NCI-H187 treated with DMSO at 0.1 percent for 48 hours (cell line): ENCODE results near the gene ASIC4.

Source experiments
- DNase-seq: peaks from one replicate; lab custom pipeline; 2025; lab: John Stamatoyannopoulos, UW

Gene ASIC4

GRCh38 chr2:219482674-219483405, 31.4 kb upstream of the ASIC4 start:
- DNase-seq = no peak

GRCh38 chr2:219483451-219484342, 30.6 kb upstream of the ASIC4 start:
- no peak for DNase-seq

DNA sequence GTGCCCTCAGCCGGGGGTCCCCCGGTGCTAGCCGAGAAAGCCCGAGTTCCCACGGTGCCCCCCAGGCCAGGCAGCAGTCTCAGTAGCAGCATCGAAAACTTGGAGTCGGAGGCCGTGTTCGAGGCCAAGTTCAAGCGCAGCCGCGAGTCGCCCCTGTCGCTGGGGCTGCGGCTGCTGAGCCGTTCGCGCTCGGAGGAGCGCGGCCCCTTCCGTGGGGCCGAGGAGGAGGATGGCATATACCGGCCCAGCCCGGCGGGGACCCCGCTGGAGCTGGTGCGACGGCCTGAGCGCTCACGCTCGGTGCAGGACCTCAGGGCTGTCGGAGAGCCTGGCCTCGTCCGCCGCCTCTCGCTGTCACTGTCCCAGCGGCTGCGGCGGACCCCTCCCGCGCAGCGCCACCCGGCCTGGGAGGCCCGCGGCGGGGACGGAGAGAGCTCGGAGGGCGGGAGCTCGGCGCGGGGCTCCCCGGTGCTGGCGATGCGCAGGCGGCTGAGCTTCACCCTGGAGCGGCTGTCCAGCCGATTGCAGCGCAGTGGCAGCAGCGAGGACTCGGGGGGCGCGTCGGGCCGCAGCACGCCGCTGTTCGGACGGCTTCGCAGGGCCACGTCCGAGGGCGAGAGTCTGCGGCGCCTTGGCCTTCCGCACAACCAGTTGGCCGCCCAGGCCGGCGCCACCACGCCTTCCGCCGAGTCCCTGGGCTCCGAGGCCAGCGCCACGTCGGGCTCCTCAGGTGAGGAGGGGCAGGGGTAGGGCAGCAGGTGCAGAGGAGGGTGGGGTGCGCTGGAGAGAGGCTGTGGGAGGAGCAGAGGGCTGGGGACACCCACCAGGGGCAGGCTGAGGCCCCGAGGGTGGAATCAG, 29.7 kb upstream of the ASIC4 start:
- DNase-seq = no peak

- DNase-seq = no peak
Observed at GRCh38 chr2:219485201-219485580, 29.1 kb upstream of the ASIC4 start.

DNA sequence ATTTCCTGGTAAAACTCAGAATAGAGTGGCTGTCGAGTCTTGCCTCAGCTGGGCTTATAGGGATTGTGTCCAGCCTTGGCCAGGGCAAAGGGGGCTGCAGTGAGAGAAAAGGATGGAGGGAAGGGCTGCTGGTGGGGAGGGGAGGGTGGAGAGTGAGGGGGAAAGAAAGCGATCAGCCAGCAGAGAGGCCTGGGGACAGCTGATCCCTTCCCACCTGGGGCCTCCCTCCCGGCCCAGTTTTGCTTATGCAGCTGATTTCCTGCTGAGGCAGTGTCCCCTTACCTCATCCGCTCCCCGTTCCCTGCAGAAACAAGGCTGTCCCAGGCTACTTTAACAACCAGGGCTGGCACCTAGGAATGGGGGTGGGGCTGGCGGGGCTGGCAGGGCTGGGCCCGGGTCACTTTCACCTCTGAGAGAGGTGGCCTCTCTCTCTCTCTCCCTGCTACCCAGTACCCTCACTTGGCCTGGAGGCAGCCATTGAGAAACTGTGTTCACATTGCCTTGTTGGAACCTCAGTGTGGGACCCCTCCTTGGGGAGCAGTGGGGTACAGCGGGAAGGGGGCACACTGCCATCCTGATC, 27.8 kb upstream of the ASIC4 start:
- no peak for DNase-seq

GRCh38 chr2:219488149-219488843, 26.0 kb upstream of the ASIC4 start:
- DNase-seq = no peak

DNA sequence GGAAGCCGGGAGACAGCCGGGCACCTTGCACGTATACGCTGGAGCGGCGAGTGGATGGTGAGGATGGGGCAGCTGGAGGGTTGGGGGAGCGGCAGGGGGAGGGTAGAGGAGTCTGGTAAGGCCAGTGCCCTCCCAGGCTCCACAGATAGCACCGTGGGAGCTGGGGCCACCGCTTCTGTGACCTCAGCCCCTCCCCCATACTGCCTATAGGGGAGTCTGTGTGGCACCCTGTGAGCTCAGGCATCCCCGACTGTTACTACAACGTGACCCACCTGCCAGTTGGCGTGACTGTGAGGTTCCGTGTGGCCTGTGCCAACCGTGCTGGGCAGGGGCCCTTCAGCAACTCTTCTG, 25.5 kb upstream of the ASIC4 start:
- no peak for DNase-seq

DNA sequence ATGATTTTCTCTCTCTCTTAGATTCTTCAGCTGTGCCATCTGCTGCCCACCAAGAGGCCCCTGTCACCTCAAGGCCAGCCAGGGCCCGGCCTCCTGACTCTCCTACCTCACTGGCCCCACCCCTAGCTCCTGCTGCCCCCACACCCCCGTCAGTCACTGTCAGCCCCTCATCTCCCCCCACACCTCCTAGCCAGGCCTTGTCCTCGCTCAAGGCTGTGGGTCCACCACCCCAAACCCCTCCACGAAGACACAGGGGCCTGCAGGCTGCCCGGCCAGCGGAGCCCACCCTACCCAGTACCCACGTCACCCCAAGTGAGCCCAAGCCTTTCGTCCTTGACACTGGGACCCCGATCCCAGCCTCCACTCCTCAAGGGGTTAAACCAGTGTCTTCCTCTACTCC, 25.0 kb upstream of the ASIC4 start:
- DNase-seq = no peak

- no peak for DNase-seq
Observed at GRCh38 chr2:219490186-219490585, 24.1 kb upstream of the ASIC4 start.

DNA sequence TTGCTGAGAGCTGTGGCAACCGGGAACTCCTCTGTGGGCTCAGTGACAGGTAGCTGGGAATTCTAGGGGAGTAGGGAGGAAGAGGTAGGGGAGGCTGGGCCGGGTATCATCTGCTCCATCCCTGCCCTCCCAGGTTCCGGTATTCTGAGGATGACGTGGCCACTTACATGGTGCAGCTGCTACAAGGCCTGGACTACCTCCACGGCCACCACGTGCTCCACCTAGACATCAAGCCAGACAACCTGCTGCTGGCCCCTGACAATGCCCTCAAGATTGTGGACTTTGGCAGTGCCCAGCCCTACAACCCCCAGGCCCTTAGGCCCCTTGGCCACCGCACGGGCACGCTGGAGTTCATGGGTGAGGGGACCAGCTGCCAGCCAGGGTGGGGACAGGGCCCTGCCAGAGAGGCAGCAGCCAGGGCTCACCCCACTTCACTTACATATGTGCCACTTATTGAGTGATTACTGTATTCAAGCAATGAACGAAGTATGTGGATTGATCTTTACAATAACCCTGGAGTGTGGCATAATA, 23.6 kb upstream of the ASIC4 start:
- no peak for DNase-seq

- no peak for DNase-seq
Observed at GRCh38 chr2:219491278-219491963, 22.9 kb upstream of the ASIC4 start.

GRCh38 chr2:219492575-219492974, 21.7 kb upstream of the ASIC4 start:
- DNase-seq = no peak

- DNase-seq = no peak
Observed at GRCh38 chr2:219493086-219493485, 21.2 kb upstream of the ASIC4 start.

GRCh38 chr2:219494952-219495530, 19.2 kb upstream of the ASIC4 start:
- DNase-seq = no peak

DNA sequence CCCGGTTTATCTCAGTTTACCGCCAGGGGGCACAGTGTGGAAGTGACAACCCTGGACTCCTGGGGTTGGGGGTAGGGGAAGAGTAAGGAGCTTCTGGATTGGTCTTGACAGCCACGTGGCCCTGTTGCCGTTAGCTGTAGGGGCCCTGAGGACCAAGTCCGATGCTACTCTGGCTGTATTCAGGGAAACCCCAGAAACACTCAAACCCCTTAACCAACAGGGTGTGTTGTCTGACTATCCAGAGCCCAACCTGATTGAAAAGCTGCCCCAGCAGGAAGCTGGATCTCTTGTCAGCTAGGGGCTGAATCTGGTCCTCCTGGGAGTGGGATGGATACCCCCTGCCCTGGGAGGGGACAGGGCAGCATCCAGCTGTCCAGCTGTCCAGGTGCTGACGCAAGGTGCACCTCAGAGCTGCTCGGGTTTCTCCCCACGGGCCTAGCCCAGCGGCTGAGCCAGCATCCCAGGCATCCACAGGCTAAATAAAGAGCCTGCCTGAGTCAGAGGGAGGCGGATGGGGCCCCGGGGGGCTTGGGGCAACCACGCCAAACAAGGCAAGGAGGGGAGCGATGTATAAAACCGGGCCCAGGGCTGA, 18.7 kb upstream of the ASIC4 start:
- DNase-seq = no peak

DNA sequence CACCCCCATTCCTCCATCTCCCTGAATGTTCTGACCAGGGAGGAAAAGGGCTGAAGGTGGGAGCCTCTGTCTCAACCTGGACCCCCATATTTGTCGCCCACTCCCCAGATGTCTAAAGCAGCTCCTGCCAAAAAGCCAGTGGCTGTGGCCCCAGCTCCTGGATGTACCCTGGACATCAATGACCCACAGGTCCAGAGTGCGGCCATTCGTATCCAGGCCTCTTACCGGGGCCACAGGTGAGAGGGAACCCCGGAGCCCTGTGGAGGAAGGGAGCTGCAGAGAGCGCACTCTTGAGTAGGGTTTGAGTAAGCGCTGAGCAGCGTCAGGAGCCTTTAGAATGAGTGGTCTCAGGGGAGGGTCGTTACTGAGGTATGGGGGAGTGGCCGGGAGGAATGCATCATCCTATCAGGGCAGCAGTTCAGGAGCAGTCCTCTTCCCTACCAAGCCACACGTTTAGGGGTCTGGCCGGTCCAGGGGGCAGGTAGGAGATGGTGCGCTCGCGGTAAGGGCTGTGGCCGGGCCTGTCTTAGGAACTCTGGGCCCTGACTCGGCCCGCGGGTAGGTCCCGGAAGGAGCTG, 17.9 kb upstream of the ASIC4 start:
- no peak for DNase-seq

GRCh38 chr2:219496825-219497494, 17.3 kb upstream of the ASIC4 start:
- no peak for DNase-seq

- DNase-seq = no peak
Observed at GRCh38 chr2:219497495-219498279, 16.6 kb upstream of the ASIC4 start.
